SU-DHL-6 (cell line): ENCODE results near the gene ENKD1.

Source experiments
- H2AFZ ChIP-seq: fragments of 200-600 bp; sonication (generic); 2 replicates; pipeline ENCODE4 v1.6.1; 2014; ENCODE audit warnings: low read depth, mild to moderate bottlenecking, moderate library complexity, mixed read lengths, antibody characterized with exemption, low read length; ENCODE audit not compliant: severe bottlenecking
- H3F3A ChIP-seq: fragments of 200-600 bp; shearing (Covaris generic); 2 replicates; pipeline ENCODE4 v1.6.0; 2016; ENCODE audit warnings: antibody characterized with exemption, mild to moderate bottlenecking; ENCODE audit not compliant: insufficient read depth
- H3K27ac ChIP-seq: fragments of 200-600 bp; sonication (generic); 2 replicates; pipeline ENCODE4 v1.5.1; 2016; ENCODE audit warnings: low read depth, mild to moderate bottlenecking, low read length, moderate library complexity, mixed read lengths
- H3K27me3 ChIP-seq: fragments of 200-600 bp; sonication (generic), shearing (Covaris generic); 2 replicates; pipeline ENCODE4 v1.6.0; 2014; ENCODE audit warnings: mild to moderate bottlenecking, low read length
- H3K36me3 ChIP-seq: fragments of 200-600 bp; sonication (generic); 2 replicates; pipeline ENCODE4 v1.6.1; 2014; ENCODE audit warnings: mild to moderate bottlenecking, low read length, mixed read lengths
- H3K4me2 ChIP-seq: fragments of 300-600, 200-600 bp; shearing (Covaris generic), sonication (generic); 2 replicates; pipeline ENCODE4 v1.6.0; 2014; ENCODE audit warnings: low read length, low read depth, mild to moderate bottlenecking; ENCODE audit not compliant: poor library complexity, severe bottlenecking
- H3K4me3 ChIP-seq: fragments of 200-600 bp; sonication (generic); 2 replicates; pipeline ENCODE4 v1.5.1; 2014; ENCODE audit warnings: antibody characterized with exemption, low read length, mild to moderate bottlenecking, mixed read lengths; ENCODE audit not compliant: insufficient read depth, poor library complexity, severe bottlenecking
- H3K79me2 ChIP-seq: fragments of 200-600 bp; sonication (generic); 2 replicates; pipeline ENCODE4 v1.6.1; 2014; ENCODE audit warnings: mild to moderate bottlenecking, low read length, moderate library complexity; ENCODE audit not compliant: insufficient read depth
- H3K9ac ChIP-seq: fragments of 200-600 bp; sonication (generic); 2 replicates; pipeline ENCODE4 v1.7.0; 2014; ENCODE audit warnings: mild to moderate bottlenecking, low read length
- H3K9me2 ChIP-seq: fragments of 200-600 bp; sonication (generic); replicated peaks from 2 replicates; pipeline ENCODE4 v1.6.1; 2014; ENCODE audit warnings: low read length; ENCODE audit not compliant: insufficient read depth
- H3K9me3 ChIP-seq: fragments of 200-600 bp; sonication (generic); 2 replicates; pipeline ENCODE4 v1.6.1; 2014; ENCODE audit warnings: low read length, mixed read lengths; ENCODE audit not compliant: insufficient read depth
- H4K20me1 ChIP-seq: fragments of 200-600 bp; sonication (generic); 2 replicates; pipeline ENCODE4 v1.6.1; 2014; ENCODE audit warnings: low read depth, mild to moderate bottlenecking, antibody characterized with exemption, low read length, moderate library complexity, mixed read lengths
- EZH2phosphoT487 ChIP-seq: fragments of 200-600 bp; sonication (generic), shearing (Covaris generic); conservative IDR thresholded peaks from 2 replicates; pipeline ENCODE4 v1.6.1; 2018; ENCODE audit warnings: mild to moderate bottlenecking, antibody characterized with exemption, low read length, moderate library complexity, mixed read lengths
- TF ChIP-seq, protein P1 (sequence below): fragments of 200-600 bp; sonication (generic); IDR thresholded peaks from one replicate; pipeline ENCODE4 v1.5.1; 2017; ENCODE audit warnings: antibody characterized with exemption, mild to moderate bottlenecking, low read length, moderate library complexity; ENCODE audit not compliant: insufficient read depth, poor library complexity, severe bottlenecking

ENKD1 gene

DNA sequence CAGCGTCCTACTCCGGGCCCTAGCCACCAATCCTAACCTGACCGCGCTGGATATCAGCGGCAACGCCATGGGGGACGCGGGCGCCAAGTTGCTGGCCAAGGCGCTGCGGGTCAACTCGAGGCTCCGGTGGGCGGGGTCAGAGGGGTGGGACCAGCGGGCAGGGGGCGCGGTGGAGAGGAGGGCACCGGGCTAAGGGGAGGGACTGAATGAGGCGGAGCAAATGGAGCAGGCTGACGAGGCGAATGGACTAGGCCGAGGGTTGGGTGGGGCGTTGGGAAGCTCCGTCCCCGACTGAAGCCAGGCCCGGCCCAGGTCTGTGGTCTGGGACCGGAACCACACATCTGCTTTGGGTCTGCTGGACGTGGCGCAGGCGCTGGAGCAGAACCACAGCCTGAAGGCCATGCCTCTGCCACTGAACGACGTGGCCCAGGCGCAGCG, 17.0 kb downstream of the ENKD1 start:
- Histone ChIP-seq H3K79me2 (peaks cover 8% of the 10 kb centered on the region), H3K9me3 (no peaks in the 10 kb centered on the region), H3K9me2 (no peaks in the 10 kb centered on the region), H3K9ac (no peak overlapping the region), H2AFZ (no peak overlapping the region), H3K27me3 (no peaks in the 10 kb centered on the region), H3F3A (no peaks in the 10 kb centered on the region; the same call in 1 of the 2 replicates), H3K27ac (no peak overlapping the region), H3K36me3 (no peaks in the 10 kb centered on the region), H3K4me2 (no peak overlapping the region), H4K20me1 (no peaks in the 10 kb centered on the region), H3K4me3 (no peak overlapping the region)
- TF ChIP-seq, protein P1, sequence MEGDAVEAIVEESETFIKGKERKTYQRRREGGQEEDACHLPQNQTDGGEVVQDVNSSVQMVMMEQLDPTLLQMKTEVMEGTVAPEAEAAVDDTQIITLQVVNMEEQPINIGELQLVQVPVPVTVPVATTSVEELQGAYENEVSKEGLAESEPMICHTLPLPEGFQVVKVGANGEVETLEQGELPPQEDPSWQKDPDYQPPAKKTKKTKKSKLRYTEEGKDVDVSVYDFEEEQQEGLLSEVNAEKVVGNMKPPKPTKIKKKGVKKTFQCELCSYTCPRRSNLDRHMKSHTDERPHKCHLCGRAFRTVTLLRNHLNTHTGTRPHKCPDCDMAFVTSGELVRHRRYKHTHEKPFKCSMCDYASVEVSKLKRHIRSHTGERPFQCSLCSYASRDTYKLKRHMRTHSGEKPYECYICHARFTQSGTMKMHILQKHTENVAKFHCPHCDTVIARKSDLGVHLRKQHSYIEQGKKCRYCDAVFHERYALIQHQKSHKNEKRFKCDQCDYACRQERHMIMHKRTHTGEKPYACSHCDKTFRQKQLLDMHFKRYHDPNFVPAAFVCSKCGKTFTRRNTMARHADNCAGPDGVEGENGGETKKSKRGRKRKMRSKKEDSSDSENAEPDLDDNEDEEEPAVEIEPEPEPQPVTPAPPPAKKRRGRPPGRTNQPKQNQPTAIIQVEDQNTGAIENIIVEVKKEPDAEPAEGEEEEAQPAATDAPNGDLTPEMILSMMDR: no peak
- TF ChIP-seq EZH2phosphoT487: no peak

DNA sequence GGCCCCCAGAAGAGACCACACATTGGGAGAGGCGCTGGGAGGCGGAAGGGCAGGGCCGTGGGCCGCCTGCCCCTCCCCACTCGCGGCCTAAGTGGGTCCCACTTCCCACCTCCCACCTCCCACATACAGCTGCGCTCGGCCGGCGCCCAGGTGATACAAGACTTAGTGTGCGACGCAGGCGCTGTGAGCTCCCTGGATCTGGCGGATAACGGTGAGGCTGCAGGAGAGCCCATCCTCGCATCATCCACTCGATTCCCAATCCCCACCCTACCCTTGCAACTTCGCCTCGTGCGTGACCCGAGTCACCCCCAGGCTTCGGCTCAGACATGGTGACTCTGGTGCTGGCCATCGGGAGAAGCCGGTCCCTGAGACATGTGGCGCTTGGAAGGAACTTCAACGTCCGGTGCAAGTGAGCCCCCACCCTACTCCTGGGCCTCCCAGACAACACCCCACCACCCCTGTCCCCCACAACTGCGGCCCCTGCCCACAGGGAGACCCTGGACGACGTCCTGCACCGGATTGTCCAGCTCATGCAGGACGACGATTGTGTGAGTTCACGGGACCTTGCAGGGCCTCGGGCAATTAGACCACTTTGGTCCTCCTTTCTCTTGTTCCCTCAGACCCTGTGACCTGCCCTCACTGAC, 17.7 kb downstream of the ENKD1 start:
- Histone ChIP-seq H3K4me2 (no peak overlapping the region), H3F3A (peaks cover 1% of the 10 kb centered on the region), H3K27ac (no peak overlapping the region), H3K9ac (no peak overlapping the region), H4K20me1 (no peaks in the 10 kb centered on the region), H2AFZ (no peak overlapping the region), H3K9me3 (no peaks in the 10 kb centered on the region), H3K27me3 (no peaks in the 10 kb centered on the region), H3K9me2 (no peaks in the 10 kb centered on the region), H3K79me2 (peaks cover 8% of the 10 kb centered on the region), H3K36me3 (no peaks in the 10 kb centered on the region), H3K4me3 (no peak overlapping the region)
- TF ChIP-seq, protein P1: no peak
- TF ChIP-seq EZH2phosphoT487: no peak

DNA sequence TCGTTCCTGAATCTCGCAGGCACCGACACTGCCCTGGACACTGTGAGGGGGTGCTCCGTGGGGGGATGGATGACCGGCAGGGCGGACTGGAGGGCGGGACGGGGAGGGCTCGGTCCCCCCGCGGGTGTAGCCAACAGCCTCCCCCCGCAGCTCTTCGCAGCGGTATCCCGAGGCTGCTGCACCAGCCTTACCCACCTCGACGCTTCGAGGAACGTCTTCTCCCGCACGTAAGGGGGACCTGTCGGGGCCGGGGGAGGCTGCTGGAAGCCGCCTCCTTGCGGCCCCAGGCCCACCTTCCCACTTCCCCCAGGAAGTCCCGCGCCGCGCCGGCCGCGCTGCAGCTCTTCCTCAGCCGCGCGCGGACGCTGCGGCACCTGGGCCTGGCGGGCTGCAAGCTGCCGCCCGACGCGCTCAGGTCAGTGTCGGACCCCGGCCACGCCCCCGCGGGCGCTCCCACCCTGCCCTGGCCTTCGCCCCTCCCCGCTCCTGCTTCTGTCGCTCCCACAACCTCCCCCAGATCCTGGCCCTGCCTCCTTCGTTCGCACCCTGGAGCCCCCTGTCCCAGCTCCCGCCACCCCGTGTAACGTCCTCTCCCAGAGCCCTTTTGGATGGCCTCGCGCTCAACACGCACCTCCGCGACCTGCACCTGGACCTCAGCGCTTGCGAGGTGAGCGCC, 18.3 kb downstream of the ENKD1 start:
- TF ChIP-seq, protein P1: no peak
- no peak for TF ChIP-seq EZH2phosphoT487
- Histone ChIP-seq H3F3A (peaks cover 4% of the 10 kb centered on the region), H3K9me2 (no peaks in the 10 kb centered on the region), H3K27ac (no peak overlapping the region), H4K20me1 (no peaks in the 10 kb centered on the region), H3K27me3 (no peaks in the 10 kb centered on the region), H3K9me3 (no peaks in the 10 kb centered on the region), H2AFZ (no peak overlapping the region), H3K4me2 (no peak overlapping the region), H3K4me3 (no peak overlapping the region), H3K36me3 (no peaks in the 10 kb centered on the region), H3K9ac (no peak overlapping the region), H3K79me2 (peaks cover 8% of the 10 kb centered on the region)
